ENCODE data around the gene AIPL1. TPM values are rescaled to one million over a fixed set of nuclear protein-coding genes. Genes with fewer than 3 reads are reported as not detected.

AIPL1 gene
- total and polyA plus RNA-seq, 4 experiments from 2014 or later: not detected

- H3K9me3 Mint-ChIP-seq: no peaks in the 10 kb centered on the region
- H3K27ac ChIP-seq (ENCODE audit: low read depth, low read length): no peak overlapping the region
- no peak overlapping the region for H3K4me3 ChIP-seq (ENCODE audit: low read length in 2 of 2)
- peaks cover 5 to 32% (median 14%) of the 10 kb centered on the region in 4 donors for H3K4me1 Mint-ChIP-seq
- ChIA-PET POLR2A (ENCODE audit: partially characterized antibody) (interaction anchor here (1.0 to 2.7 kb wide), 4 partner anchors 10 to 871 kb away, joined by 3 to 12 read pairs (median 5); partner anchors contain the start of genes NLRP1 and PIMREG), CTCF (ENCODE audit: partially characterized antibody) (interaction anchor here (1.5 to 3.0 kb wide), 3 partner anchors 16 to 18 kb away, joined by 3 to 9 read pairs (median 6); no protein-coding TSS in a partner anchor)
- H3K4me1 ChIP-seq (ENCODE audit: insufficient read depth, low read length): peaks cover 6% of the 10 kb centered on the region
- H3K36me3 ChIP-seq (ENCODE audit: insufficient read depth, low read length): no peaks in the 10 kb centered on the region
- peak overlapping the region in 5 of 8 donors; percentile 15 to 69 (median 52) for H3K4me3 Mint-ChIP-seq
- no peaks in the 10 kb centered on the region for H3K9me3 ChIP-seq (ENCODE audit: control insufficient read depth in 1 of 2, low read length in 2 of 2)
- no peaks in the 10 kb centered on the region for H3K36me3 Mint-ChIP-seq
- H3K27me3 ChIP-seq (ENCODE audit: insufficient read depth, low read length): no peaks in the 10 kb centered on the region
- DNase-seq: no peak
- intact Hi-C loops (cut with micrococcal nuclease): no loop called here
- H3K27ac Mint-ChIP-seq: peak overlapping the region in 4 of 7 donors; percentile 37 to 70 (median 52)
- no peaks in the 10 kb centered on the region for H3K27me3 Mint-ChIP-seq
These were observed 19.8 kb upstream of the AIPL1 start for GRCh38 chr17:6454495-6455320.

DNA sequence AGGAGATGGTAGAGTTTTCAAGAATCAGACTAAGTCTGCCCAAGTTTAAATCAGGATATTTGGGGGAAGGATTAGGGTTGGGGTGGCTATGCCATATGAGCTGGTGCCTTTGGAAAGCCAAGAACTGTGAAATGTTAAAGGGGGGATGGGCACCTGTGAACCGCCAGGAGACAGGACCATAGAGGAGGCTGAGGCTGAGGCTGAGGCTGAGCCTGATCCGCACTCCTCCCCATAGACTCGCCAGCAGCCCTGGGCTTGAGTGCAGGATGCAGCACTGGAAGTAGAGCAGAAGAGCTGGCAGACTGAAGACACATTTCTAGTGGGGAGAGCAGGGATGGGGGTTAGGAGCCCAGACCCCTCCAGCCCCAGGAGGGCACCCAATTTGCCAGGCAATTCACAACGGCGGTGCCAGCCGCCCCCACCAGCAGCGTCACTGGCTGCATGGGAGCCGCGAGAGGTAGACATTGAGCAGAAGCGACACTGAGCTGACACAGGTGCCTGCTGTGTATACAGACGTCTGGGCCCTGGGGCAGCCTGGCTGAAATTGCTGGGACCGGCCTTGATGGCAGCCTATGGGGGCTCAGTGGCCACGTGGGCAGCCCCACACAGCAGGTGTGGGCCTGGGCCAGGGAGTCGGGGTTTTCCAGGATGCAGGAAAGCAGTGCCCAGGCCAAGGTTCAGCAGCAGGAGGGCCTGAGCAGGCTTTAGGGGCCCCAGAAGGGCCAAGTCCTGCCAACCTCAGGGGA is 18.5 kb upstream of the AIPL1 start:
- ChIA-PET POLR2A (ENCODE audit: partially characterized antibody) (interaction anchor here (2.7 kb wide), 1 partner anchor 9 kb away, joined by 12 read pairs; the partner anchor contains the start of gene PIMREG), CTCF (ENCODE audit: partially characterized antibody) (interaction anchor here (2.3 to 3.0 kb wide), 2 partner anchors 17 to 19 kb away, joined by 6 to 9 read pairs; no protein-coding TSS in a partner anchor)
- peaks cover 6% of the 10 kb centered on the region for H3K4me1 ChIP-seq (ENCODE audit: insufficient read depth, low read length)
- H3K27ac ChIP-seq (ENCODE audit: low read depth, low read length): no peak overlapping the region
- Mint-ChIP-seq H3K9me3 (no peaks in the 10 kb centered on the region), H3K27me3 (no peaks in the 10 kb centered on the region), H3K4me3 (peak overlapping the region in 2 of 8 donors; percentile 17 to 69), H3K27ac (peak overlapping the region; percentile 31 to 90 (median 52)), H3K4me1 (peaks cover 5 to 32% (median 14%) of the 10 kb centered on the region in 4 donors), H3K36me3 (no peaks in the 10 kb centered on the region)
- DNase-seq: no peak
- H3K27me3 ChIP-seq (ENCODE audit: insufficient read depth, low read length): no peaks in the 10 kb centered on the region
- no peaks in the 10 kb centered on the region for H3K9me3 ChIP-seq (ENCODE audit: control insufficient read depth in 1 of 2, low read length in 2 of 2)
- intact Hi-C loops (cut with micrococcal nuclease): no loop called here
- no peaks in the 10 kb centered on the region for H3K36me3 ChIP-seq (ENCODE audit: insufficient read depth, low read length)
- H3K4me3 ChIP-seq (ENCODE audit: low read length in 2 of 2): no peak overlapping the region

- ChIA-PET POLR2A (ENCODE audit: partially characterized antibody) (no interaction called here), CTCF (ENCODE audit: partially characterized antibody) (interaction anchor here (2.3 to 3.0 kb wide), 2 partner anchors 16 to 20 kb away, joined by 6 to 9 read pairs; no protein-coding TSS in a partner anchor)
- no peak overlapping the region for H3K4me3 ChIP-seq (ENCODE audit: low read length in 2 of 2)
- H3K27ac ChIP-seq (ENCODE audit: low read depth, low read length): no peak overlapping the region
- H3K27me3 Mint-ChIP-seq: no peaks in the 10 kb centered on the region
- H3K9me3 ChIP-seq (ENCODE audit: control insufficient read depth in 1 of 2, low read length in 2 of 2): no peaks in the 10 kb centered on the region
- peak overlapping the region in 5 of 7 donors; percentile 25 to 62 (median 44) for H3K27ac Mint-ChIP-seq
- peaks cover 6% of the 10 kb centered on the region for H3K4me1 ChIP-seq (ENCODE audit: insufficient read depth, low read length)
- no peak for DNase-seq
- H3K36me3 Mint-ChIP-seq: no peaks in the 10 kb centered on the region
- no peaks in the 10 kb centered on the region for H3K9me3 Mint-ChIP-seq
- H3K4me3 Mint-ChIP-seq: no peak overlapping the region
- intact Hi-C loops (cut with micrococcal nuclease): no loop called here
- H3K4me1 Mint-ChIP-seq: peaks cover 5 to 32% (median 14%) of the 10 kb centered on the region in 4 donors
- no peaks in the 10 kb centered on the region for H3K27me3 ChIP-seq (ENCODE audit: insufficient read depth, low read length)
- no peaks in the 10 kb centered on the region for H3K36me3 ChIP-seq (ENCODE audit: insufficient read depth, low read length)
These were observed 17.7 kb upstream of the AIPL1 start for GRCh38 chr17:6452471-6453266.

DNA sequence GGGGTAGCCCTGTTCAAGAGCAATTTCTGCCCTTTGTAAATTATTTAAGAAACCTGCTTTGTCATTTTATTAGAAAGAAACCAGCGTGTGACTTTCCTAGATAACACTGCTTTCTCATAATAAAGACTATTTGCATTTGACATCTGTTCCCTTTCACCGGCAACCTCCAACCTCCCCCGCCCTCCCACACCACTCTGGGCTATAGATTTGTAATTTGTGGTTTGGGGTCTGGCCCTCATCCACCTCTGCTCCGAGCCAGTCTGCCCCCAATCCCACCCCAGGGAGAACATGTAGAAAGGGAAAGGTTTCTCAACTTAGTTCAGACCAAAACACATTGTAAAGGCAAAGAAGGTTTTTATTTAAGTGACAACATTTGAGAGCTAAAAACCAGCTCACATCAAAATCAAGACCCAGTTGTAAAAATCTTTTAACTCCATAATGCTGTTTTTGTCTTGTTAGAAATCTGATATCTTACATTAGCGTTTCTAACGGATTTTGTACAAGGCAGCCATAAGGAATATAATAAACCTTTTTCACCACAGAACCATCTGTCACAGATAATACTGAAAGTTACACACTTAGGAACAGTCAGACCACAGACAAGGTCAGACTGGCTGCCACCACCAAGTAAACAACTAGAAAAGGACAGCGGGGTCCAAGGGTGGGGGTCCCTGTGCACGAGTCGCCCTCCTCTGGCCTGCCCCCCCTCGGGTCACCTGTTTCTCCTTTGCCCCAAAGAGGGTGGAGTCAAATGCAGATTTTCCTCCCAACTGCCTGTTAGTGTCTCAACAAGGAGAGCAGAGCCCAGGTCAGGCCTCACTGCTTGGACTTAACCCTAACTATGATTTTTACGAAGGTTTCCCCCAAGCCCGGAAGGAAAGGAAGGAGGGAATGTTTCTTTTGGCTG is 16.3 kb upstream of the AIPL1 start:
- intact Hi-C loops (cut with micrococcal nuclease): no loop called here
- no peaks in the 10 kb centered on the region for H3K9me3 ChIP-seq (ENCODE audit: control insufficient read depth in 1 of 2, low read length in 2 of 2)
- H3K36me3 Mint-ChIP-seq: no peaks in the 10 kb centered on the region
- POLR2A ChIA-PET (ENCODE audit: partially characterized antibody): no interaction called here
- H3K27ac Mint-ChIP-seq: peak overlapping the region in 4 of 7 donors; percentile 1 to 54 (median 48)
- H3K27me3 Mint-ChIP-seq: no peaks in the 10 kb centered on the region
- peaks cover 6% of the 10 kb centered on the region for H3K4me1 ChIP-seq (ENCODE audit: insufficient read depth, low read length)
- H3K27ac ChIP-seq (ENCODE audit: low read depth, low read length): no peak overlapping the region
- H3K9me3 Mint-ChIP-seq: no peaks in the 10 kb centered on the region
- no peaks in the 10 kb centered on the region for H3K27me3 ChIP-seq (ENCODE audit: insufficient read depth, low read length)
- no peak overlapping the region for H3K4me3 Mint-ChIP-seq
- peaks cover 3 to 22% (median 8%) of the 10 kb centered on the region in 4 donors for H3K4me1 Mint-ChIP-seq
- CTCF ChIA-PET (ENCODE audit: partially characterized antibody): interaction anchor here (1.0 kb wide), 1 partner anchor 553 kb away, joined by 3 read pairs; no protein-coding TSS in a partner anchor
- H3K4me3 ChIP-seq (ENCODE audit: low read length in 2 of 2): no peak overlapping the region
- no peaks in the 10 kb centered on the region for H3K36me3 ChIP-seq (ENCODE audit: insufficient read depth, low read length)
- DNase-seq: no peak

- Mint-ChIP-seq H3K27ac (no peak overlapping the region), H3K4me1 (peaks cover 5 to 15% (median 10%) of the 10 kb centered on the region in 4 donors), H3K36me3 (no peaks in the 10 kb centered on the region), H3K27me3 (no peaks in the 10 kb centered on the region), H3K4me3 (no peak overlapping the region), H3K9me3 (no peaks in the 10 kb centered on the region)
- H3K27ac ChIP-seq (ENCODE audit: low read depth, low read length): no peak overlapping the region
- DNase-seq: no peak
- POLR2A ChIA-PET (ENCODE audit: partially characterized antibody): no interaction called here
- H3K4me1 ChIP-seq (ENCODE audit: insufficient read depth, low read length): no peaks in the 10 kb centered on the region
- intact Hi-C loops (cut with micrococcal nuclease): loop anchor here (10.0 kb wide), 1 partner anchor 205 kb away; the partner anchor contains the start of genes C17orf100 and MED31
- no peak overlapping the region for H3K4me3 ChIP-seq (ENCODE audit: low read length in 2 of 2)
- CTCF ChIA-PET (ENCODE audit: partially characterized antibody): no interaction called here
- no peaks in the 10 kb centered on the region for H3K9me3 ChIP-seq (ENCODE audit: control insufficient read depth in 1 of 2, low read length in 2 of 2)
- no peaks in the 10 kb centered on the region for H3K27me3 ChIP-seq (ENCODE audit: insufficient read depth, low read length)
- no peaks in the 10 kb centered on the region for H3K36me3 ChIP-seq (ENCODE audit: insufficient read depth, low read length)
These were observed 14.4 kb upstream of the AIPL1 start for GRCh38 chr17:6449307-6449706.

DNA sequence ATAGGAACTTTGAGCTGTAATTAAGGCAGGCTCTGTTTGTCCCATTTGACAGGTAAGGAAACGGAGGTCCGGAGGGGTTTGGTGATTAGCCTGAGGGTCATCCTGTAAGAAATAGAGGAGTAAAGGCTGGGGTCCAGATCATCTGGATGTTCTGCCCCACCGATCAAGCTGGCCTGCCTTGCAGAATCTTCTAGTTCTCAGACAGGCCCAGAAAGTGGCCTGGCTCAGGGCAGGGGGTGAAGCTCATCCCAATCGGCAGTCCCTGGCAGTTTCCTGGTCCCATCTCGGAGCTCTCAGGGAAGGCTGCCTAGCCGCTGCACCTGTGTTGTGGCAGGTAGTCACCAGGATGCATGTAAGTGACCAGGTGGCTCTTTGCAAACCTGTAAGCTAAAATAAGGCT is 13.6 kb upstream of the AIPL1 start:
- H3K4me1 ChIP-seq (ENCODE audit: insufficient read depth, low read length): peaks cover under 1% of the 10 kb centered on the region
- no peaks in the 10 kb centered on the region for H3K27me3 ChIP-seq (ENCODE audit: insufficient read depth, low read length)
- H3K9me3 Mint-ChIP-seq: no peaks in the 10 kb centered on the region
- H3K36me3 Mint-ChIP-seq: no peaks in the 10 kb centered on the region
- ChIA-PET CTCF (ENCODE audit: partially characterized antibody) (interaction anchor here (1.1 to 1.3 kb wide), 2 partner anchors 12 to 24 kb away, joined by 3 to 4 read pairs; no protein-coding TSS in a partner anchor), POLR2A (ENCODE audit: partially characterized antibody) (no interaction called here)
- H3K9me3 ChIP-seq (ENCODE audit: control insufficient read depth in 1 of 2, low read length in 2 of 2): no peaks in the 10 kb centered on the region
- DNase-seq: no peak
- intact Hi-C loops (cut with micrococcal nuclease): loop anchor here (10.0 kb wide), 1 partner anchor 206 kb away; the partner anchor contains the start of genes C17orf100 and MED31
- no peak overlapping the region for H3K4me3 ChIP-seq (ENCODE audit: low read length in 2 of 2)
- no peaks in the 10 kb centered on the region for H3K27me3 Mint-ChIP-seq
- H3K4me1 Mint-ChIP-seq: peaks cover 8 to 18% (median 11%) of the 10 kb centered on the region in 4 donors
- no peak overlapping the region for H3K4me3 Mint-ChIP-seq
- peak overlapping the region in 1 of 7 donors; percentile 42 for H3K27ac Mint-ChIP-seq
- H3K27ac ChIP-seq (ENCODE audit: low read depth, low read length): no peak overlapping the region
- no peaks in the 10 kb centered on the region for H3K36me3 ChIP-seq (ENCODE audit: insufficient read depth, low read length)
